ENCODE data around the gene CST9.
"Not testable (repeated sequence)": the region's sequence is repeated elsewhere in the genome, so short reads cannot be mapped to it uniquely, and the experiment has no call there.

Gene CST9

DNA sequence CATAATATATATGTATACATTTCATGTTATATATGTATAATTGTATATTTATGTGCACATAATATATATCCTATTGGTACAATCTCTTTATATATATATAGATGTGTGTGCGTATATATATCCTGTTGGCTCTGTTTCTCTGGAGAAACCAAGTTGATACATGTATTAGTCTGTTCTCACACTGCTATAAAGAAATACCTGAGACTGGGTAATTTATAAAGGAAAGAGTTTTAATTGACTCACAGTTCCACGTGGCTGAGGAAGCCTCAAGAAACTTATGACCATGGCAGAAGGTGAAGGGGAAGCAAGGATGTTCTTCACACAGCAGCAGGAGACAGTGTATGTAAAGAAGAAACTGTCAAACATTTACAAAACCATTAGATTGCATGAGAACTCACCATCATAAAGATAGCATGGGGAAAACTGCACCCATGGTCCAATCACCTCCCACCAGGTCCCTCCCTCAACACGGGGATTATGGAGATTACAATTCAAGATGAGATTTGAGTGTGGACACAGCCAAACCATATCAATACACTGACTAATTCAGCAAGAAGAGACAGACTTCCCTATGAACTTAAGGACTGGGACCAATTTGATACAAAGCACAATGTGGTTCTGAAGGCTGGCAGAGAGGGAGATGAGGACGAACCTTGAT, 18.1 kb upstream of the CST9 start:
- no peak for DNase-seq (ENCODE audit: low read depth in 2 of 2)

DNA sequence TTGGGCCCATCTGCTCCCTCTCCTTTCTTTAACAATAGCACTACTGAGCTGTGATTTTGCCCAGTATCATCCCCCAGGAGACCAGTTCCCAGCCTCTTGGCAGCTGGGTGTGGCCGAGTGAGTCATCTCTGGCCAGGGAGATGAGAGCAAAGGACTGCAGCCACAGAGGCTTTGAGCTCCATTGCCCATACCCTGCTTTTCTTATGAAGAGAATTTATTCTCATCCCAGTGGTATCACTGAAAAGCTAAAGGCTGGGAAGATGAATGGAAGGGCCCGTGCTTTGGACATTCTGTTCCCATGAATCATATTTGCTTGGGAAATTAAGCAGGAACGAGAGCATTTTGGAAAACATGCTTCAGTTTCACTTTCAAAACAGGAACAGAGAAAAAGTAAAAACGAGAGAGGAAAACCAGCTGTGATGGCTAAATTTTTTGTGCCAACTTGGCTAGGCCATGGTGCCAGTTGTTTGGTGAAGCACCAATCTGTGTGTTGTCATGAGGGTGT, 17.2 kb upstream of the CST9 start:
- DNase-seq (ENCODE audit: low read depth in 2 of 2), result no peak

DNA sequence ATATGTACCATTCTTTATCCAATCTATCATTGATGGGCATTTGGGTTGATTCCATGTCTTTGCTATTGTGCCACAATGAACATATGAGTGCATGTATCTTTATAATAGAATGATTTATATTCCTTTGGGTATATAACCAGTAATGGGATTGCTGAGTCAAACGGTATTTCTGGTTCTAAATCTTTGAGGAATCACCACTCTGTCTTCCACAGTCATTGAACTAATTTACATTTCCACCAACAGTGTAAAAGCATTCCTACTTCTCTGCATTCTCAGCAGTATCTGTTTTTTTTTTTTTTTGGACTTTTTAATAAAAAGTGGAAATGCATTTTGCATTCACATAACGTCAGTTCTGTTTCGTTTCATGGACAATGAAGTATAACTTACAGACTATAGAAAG, 16.7 kb upstream of the CST9 start:
- not testable (repeated sequence) for DNase-seq (ENCODE audit: low read depth in 2 of 2)

DNA sequence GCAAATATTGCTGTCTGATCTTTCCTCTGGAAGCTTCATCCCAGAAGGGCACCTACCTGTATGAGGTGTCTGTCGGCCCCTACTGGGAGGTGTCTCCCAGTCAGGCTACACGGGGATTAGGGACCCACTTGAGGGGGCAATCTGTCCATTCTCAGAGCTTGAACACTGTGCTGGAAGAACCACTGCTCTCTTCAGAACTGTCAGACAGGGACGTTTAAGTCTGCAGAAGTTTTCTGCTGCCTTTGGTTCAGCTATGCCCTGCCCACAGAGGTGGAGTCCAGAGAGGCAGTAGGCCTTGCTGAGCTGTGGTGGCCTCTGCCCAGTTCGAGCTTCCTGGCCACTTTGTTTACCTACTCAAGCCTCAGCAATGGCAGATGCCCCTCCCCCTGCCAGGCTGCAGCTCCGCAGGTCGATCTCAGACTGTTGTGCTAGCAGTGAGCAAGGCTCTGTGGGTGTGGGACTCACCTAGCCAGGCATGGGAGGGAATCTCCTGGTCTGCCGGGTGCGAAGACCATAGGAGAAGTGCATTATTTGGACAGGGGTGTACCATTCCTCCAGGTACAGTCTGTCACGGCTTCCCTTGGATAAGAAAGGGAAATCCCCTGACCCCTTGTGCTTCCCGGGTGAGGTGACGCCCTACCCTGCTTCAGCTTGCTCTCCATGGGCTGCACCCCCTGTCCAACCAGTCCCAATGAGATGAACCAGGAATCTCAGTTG, 15.1 kb upstream of the CST9 start:
- DNase-seq (ENCODE audit: low read depth in 2 of 2), result not testable (repeated sequence)

DNA sequence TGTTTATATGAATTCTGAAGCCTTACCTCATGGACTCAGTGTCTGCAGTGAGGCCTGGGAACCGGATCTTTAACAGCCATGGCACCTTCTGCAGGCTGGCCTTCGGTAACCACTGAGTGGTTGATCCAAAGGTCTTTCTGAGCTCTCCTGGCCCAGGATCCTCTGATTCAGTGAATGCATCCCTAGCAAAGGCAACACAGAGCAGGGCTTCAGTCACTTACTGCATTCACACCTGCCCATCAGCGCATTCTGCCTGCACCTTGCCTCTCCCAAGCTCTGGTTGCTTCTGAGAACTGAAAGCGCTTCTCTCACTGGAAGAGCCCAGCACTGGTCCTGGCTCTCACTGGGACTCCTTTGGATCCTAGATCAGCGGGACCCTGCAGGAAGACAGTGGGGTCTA, 8.4 kb upstream of the CST9 start:
- DNase-seq (ENCODE audit: low read depth in 2 of 2), result no peak

DNA sequence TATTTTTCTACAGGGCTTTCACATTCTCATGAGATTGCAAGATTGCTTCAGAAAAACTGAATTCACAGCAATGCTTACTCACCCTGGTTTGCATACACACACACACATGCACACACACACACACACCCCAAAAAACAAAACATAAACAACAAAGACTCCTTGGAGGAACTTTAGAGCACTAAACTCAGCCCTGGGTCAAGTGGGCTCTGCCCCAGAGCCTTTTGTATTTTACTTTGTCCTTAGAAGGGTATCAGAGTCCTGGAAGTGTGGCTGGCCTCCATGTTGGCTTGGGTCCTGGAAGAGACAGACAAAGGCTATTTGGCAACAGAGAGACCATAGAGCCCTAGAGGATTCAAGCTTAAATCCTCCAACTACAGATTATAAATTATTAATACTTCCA, 8.0 kb upstream of the CST9 start:
- DNase-seq (ENCODE audit: low read depth in 2 of 2), result no peak

DNA sequence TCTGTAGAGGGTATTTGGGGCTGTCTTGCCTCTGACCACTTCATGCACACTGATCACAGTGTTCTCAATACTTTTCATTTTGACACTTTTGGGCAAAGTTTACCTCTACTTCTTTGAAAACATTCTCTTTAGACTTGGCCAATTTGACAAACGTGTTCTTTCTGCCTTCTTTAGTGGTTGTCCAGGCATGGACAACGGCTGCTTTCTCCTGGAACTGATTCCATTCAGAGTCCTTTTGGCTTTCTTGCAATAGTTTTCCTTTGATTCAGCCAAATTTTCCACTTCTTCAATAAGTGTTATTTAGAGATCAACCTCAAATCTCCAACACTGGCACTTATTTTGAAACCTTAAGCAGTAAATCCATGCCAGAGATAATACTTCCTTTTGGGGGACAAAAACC, 6.7 kb upstream of the CST9 start:
- DNase-seq (ENCODE audit: low read depth in 2 of 2), result no peak

DNA sequence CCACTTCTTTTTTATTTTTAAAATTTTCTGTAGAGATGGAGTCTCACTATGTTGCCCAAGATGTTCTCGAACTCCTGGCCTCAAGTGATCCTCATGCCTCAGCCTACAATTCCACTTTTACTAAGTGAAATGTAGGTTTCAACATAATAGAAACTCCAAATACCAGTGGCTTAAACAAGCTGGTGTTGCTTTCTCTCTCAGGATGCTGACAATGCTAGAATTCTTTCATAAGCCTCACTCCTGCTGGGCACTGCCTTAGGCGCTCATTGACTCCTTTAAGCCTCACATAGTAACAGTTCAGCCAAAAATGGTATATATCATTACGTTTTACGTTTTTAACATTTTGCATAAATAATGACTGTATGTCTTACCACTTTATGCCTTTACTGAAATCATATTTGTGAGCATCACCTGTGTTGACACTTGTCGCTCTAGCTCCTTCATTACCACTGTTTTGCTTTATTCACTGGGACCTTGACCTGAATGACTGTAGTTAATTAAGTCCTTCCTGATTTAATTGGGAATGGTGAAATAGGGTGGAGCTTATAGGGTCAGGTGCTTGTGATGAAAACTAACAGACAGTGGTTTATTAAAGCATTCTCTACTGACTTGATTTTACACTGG, 3.9 kb upstream of the CST9 start:
- DNase-seq (ENCODE audit: low read depth in 2 of 2), result no peak

DNA sequence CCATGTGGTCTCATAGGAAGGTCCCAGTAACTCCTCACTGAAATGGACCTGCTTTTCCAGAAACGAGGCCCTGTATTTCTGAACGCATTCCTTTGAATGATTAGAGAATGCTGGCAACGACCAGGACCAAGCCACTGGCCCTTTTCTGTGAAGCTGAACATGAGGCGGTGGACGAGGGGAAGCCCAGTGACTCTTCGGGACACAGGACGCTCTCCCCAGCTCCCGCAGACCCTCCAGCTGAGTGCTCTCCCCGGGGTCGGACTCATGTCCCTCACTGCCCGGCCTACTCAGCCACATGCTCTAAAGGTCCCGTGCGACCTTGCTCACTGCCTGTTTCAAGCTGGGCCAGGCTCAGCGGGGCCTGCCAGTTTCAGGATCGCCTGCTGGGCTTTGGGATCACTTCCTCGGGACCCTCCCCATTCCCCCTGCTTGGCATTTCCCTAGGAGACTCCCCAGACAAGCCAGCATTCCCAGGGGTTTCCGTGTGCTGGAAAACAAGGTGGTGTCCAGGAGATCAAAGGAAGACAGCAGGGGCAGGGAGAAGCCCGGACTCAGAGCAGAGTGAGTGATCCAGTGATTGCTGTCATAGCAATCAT, 2.6 kb upstream of the CST9 start:
- DNase-seq (ENCODE audit: low read depth in 2 of 2), result no peak

DNA sequence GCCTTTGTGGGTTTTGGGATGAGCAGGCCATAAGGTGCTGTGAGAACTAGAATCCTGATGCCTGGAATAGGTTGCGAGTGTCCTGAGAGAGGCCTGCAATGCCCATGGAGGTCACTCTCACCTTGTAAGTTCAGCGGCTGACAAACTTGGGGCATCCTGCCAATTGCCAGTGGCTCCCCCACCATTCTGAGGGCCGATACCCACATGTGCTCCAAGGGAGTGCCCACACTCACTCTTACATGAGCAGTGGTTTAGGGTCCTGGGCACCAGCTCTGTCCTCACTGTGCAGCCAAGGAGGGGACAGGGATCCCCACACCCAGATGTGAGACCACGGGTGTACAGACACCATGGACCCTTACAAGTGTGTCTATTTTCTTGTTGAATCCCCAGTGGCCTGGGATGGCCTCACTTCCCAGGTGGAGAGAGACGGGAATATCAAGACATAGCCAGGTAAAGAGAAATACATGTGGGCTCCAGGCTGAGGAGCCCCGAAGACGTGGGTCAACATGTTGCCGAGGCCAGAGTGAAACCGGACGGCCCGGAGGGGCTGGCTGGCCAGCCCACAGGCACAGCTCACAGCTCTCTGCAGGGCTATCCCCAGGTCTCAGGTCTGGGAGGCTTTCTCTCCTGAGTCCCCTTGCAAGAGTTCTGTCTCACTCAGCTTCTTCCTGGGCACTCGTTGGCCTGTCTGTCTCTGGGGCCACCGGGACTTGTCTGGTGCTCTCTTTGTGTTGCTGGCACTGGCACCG, 2.0 kb upstream of the CST9 start:
- no peak for DNase-seq (ENCODE audit: low read depth in 2 of 2)

DNA sequence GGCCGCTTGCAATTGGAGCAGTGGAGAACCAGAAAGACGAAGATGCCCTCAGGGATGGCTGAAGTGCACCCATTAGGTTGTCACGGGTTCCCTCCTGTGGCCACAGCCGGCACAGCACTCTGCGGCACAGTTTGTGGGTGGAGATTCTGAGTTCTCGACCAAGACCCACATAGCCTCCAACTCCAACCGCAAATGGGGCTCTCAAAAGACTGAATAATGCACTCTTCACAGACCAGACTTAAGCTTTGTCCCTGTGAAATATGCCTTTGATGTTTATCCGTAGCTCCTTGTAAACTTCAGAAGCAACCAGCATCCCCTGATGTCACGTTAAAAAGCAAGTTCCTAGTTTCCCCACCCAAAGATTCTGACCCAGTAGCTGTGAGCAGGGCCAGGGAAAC, 934 bp upstream of the CST9 start:
- DNase-seq (ENCODE audit: low read depth in 2 of 2), result peak; percentile 43 to 62

DNA sequence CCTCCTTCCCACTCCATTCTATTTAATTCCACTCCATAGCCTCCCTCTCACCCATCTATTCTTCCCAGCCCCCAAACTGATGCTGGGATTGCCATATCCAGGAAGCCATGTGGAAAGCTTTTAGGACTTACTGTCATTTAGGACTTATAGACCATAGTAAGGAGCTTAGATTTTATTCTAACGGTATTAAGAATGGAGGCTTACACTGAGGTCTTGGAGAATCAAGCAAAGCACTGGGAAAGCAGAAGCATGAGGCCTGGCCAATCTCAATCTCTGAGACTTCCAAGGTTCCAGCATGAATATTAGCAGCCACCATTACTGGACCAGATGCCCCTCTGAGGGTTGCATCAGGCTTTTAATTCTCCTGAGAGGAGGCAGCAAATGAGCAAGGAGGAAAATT, 1.4 kb downstream of the CST9 start:
- no peak for DNase-seq (ENCODE audit: low read depth in 2 of 2)

DNA sequence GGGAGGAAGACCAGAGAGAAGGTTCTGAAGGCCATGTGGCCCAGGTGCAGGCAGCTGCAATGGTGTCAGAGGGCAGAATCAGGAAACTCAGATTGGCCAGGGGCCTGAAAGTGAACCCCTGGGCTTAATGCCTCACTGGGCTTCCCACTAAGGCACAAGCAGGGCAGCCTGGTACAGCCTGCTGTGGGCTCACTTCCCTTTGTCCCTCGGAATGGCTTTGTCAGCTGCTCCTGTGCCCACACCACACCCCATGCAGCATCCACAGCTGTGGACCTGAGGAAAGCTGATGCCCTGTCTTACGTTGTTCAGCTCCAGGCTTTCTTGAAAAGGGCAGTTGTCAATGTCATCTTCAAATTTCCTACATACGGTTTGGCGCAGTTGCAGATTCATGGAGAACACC, 2.4 kb downstream of the CST9 start:
- no peak for DNase-seq (ENCODE audit: low read depth in 2 of 2)

DNA sequence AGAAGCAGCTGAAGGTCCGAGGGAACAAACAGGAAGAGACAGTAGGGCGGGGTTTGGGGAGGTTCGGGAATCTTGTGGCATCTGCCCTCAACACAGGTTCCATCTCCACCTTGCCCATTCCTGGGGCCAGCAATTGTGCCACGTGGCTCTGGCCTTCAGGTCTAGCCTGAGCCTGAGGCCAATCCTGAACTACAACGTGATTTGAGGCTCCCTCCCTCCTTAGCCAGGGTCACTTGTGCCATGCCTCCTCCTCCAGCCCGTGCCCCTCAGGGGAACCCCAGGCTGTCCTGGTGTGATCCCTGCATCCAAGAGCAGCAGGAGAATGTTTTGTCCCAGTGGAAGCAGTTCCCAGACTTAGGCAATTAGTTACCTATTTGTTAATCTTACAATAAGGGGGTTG, 3.0 kb downstream of the CST9 start:
- no peak for DNase-seq (ENCODE audit: low read depth in 2 of 2)

DNA sequence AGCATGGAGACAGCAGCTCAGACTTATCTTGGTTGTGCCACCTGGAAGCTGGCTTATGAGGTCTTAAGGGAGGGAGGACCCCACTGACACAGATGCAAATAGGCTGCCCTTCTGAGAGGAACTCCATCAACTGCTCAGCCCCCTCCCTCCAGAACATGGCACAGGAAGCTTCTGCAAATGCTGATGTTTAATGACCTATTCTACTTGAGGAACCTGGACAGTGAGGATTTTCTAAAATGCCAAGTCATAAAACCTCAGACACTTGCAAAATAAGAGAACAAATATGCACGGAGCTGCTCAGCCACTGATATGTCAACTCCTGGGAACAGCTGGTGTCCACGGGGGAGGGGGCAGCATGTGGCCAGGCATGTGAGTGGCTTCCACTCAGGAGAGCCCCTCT, 3.5 kb downstream of the CST9 start:
- DNase-seq (ENCODE audit: low read depth in 2 of 2), result no peak

DNA sequence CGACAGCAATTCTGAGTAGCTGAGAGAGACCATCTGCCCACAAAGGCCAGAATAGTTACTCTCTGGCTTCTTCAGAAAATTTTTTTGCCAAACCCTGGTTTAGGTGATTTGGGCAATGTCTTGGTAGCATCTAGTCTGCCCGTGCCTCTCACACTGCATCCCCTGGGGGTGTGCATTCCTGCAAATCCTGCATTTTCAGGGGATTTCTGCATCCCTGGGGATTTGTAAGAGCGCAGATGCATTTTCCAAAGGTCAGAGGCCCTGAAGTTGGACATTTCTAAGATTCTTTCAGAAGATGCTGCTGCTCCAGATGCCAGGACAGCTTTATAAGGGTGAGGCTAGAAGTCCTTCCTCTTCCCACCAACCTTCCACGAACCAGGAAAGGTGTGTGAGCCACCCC, 4.0 kb downstream of the CST9 start:
- DNase-seq (ENCODE audit: low read depth in 2 of 2), result no peak

DNA sequence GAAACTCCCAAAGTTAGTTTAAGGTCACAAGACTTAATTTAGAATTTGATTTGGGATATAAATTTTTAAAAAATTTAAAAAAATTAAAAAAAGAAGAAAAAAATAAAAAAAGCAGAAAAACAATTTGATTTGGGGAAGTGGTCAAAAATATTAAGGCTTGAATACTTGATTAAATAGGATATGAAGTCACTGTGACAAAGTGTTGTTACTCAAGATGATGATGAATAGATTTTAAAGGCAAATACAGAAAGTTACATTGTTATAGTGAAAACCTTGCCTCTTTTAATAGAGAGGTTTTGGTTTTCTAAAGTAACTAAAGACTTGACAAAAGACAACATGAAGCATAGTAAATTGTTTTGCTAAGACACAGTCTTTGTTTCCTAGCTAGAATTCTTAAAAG, 7.2 kb downstream of the CST9 start:
- DNase-seq (ENCODE audit: low read depth in 2 of 2), result no peak

DNA sequence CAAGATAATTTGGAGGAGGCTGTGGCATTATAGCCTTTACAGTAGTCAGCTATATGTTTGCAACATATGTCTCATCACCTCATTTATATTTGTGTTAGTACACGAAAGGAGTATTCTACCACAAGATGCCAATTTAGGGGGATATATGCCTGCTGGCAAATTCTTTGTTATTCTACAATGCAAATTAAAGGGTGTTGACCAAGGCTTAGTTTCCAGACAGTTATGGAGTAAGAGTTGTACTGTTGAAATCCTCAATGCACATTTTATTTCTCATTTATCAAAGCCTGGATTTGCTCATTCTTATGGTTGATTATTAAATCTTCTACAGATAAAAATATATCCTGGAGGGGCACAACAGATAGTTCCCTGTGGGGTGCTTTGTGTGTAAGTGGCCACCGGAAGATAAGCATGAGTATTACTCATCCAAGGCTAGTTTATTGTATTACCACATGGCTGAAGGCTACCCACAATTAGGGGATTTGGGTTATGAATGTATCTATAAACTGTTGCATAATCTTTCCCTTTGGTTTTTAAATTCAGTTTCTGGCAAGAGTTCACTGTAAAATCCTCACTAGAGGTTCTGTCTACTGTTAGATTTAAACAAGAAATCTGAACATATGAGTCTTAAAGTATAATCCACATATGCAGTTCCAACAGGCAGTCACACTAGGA, 9.0 kb downstream of the CST9 start:
- no peak for DNase-seq (ENCODE audit: low read depth in 2 of 2)

DNA sequence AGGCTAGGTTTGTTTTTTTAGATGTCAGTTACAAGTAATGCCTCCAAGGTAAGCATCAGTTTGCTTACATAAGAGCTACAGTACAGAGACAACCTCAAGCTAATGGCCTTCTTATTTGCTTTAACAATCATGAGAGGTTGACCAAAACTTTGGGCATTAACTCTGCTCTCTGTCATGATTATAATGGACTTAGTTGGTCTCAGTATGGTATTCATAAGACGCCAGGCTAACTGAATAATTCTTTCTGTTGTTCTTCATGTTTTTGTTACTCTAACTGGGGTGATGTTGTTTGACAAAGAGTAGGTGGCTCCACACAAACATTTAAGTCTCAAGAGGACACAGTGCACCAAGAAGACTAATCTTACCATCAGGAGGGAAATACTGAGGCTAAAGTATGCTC, 9.8 kb downstream of the CST9 start:
- no peak for DNase-seq (ENCODE audit: low read depth in 2 of 2)

DNA sequence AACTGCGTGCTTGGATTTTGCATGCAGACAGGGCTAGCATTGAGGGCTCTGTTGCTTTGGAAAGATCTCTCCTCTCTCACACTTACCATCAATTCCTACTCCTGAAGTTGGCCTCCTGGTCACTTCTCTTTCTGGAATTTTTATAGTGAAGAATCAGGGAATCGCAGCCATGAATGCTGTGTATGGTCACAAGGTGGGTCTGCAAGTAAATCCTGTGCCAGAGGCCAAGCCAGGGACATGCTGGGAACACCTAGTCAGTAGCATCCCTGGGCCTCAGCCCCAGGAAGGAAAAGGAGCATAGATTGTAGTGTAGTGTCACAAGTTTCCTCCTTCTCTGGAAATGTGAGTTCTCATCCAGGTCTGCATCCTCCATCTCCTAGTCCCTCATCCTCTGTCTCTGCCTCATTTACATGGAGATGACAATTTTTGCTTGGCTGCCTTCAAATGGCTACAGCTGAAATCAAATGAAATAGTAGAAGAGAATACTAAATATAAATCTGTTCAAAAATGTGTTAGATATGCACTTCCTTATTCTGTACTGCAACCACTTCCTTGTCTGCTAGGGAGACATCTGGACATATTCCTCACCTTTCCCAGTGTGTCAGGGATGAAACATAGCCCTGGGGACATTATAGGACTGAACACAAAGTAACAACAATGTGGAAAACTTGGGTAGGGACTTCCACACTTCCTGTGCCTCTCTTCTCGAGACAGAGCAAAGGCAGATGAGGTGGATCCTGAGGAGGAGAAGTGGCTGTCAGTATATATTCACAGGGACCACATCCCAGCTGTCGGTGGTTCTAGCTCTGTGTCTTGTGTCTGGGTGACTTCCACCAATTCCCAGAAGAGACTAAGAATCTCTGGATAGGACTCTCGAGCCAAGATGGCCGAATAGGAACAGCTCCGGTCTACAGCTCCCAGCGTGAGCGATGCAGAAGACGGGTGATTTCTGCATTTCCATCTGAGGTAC, 17.0 kb downstream of the CST9 start:
- no peak for DNase-seq (ENCODE audit: low read depth in 2 of 2)
